Measurements from ENCODE around the gene UBE4A. TPM values are rescaled to one million over a fixed set of nuclear protein-coding genes. Genes with fewer than 3 reads are reported as not detected.

The UBE4A gene
- total and polyA plus RNA-seq, 9 of the 15 experiments (the other 6 are each of a cell fraction or from before 2014, with no cell fraction given), result 13.5 to 45.2 (median 26.8) TPM

DNA sequence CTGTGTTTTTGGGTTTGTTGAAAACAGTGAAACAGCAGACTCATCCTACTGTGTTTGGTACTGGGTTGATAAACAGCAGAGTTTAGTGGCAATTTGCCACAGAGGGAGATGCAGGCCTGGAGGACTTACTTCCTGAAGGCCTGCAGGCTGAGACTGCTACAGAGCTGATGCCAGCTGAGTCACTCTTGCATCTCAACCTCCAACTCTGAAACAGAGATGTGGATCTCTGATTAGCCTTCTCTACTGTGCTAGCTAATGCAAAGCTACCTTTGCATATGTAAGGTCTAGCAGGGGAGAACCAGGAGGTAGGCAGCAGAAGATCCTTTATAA lies 56.3 kb downstream of the UBE4A start (continued):
- TF ChIP-seq ARID2 (IDR thresholded peaks at IDR 0.05) (no peak), HSF4 (CRISPR knock-in tag; IDR thresholded peaks at IDR 0.05; ENCODE audit: borderline replicate concordance) (no peak), KLF10 (CRISPR knock-in tag; IDR thresholded peaks at IDR 0.05) (no peak), KLF6 (CRISPR knock-in tag; IDR thresholded peaks at IDR 0.05; ENCODE audit: borderline replicate concordance) (no peak), XRCC3 (IDR thresholded peaks at IDR 0.05) (no peak), SAFB (IDR thresholded peaks at IDR 0.05; ENCODE audit: borderline replicate concordance, low read depth, low read length) (no peak), ZNF584 (CRISPR knock-in tag; IDR thresholded peaks at IDR 0.05; ENCODE audit: low read depth) (no peak), ERF (CRISPR knock-in tag; IDR thresholded peaks at IDR 0.05) (no peak), HMG20A (CRISPR knock-in tag; conservative IDR thresholded peaks at IDR 0.05) (no peak), THRAP3 (IDR thresholded peaks at IDR 0.05; ENCODE audit: borderline replicate concordance) (no peak), ZNF143 (CRISPR knock-in tag; IDR thresholded peaks at IDR 0.05) (no peak), ZNF354B (CRISPR knock-in tag; IDR thresholded peaks at IDR 0.05) (no peak), STAG1 (CRISPR knock-in tag; IDR thresholded peaks at IDR 0.05; ENCODE audit: borderline replicate concordance) (no peak), SRSF3 (IDR thresholded peaks at IDR 0.05; ENCODE audit: insufficient read depth, low read length) (no peak), C11orf30 (IDR thresholded peaks at IDR 0.05; ENCODE audit: low read depth) (peak; percentile 95), ZNF12 (CRISPR knock-in tag; IDR thresholded peaks at IDR 0.05) (no peak), SMARCA5 (IDR thresholded peaks at IDR 0.05) (no peak), SNRNP70 (optimal IDR thresholded peaks at IDR 0.05; ENCODE audit: low read depth, low read length) (no peak)
- TF ChIP-seq, protein P1, sequence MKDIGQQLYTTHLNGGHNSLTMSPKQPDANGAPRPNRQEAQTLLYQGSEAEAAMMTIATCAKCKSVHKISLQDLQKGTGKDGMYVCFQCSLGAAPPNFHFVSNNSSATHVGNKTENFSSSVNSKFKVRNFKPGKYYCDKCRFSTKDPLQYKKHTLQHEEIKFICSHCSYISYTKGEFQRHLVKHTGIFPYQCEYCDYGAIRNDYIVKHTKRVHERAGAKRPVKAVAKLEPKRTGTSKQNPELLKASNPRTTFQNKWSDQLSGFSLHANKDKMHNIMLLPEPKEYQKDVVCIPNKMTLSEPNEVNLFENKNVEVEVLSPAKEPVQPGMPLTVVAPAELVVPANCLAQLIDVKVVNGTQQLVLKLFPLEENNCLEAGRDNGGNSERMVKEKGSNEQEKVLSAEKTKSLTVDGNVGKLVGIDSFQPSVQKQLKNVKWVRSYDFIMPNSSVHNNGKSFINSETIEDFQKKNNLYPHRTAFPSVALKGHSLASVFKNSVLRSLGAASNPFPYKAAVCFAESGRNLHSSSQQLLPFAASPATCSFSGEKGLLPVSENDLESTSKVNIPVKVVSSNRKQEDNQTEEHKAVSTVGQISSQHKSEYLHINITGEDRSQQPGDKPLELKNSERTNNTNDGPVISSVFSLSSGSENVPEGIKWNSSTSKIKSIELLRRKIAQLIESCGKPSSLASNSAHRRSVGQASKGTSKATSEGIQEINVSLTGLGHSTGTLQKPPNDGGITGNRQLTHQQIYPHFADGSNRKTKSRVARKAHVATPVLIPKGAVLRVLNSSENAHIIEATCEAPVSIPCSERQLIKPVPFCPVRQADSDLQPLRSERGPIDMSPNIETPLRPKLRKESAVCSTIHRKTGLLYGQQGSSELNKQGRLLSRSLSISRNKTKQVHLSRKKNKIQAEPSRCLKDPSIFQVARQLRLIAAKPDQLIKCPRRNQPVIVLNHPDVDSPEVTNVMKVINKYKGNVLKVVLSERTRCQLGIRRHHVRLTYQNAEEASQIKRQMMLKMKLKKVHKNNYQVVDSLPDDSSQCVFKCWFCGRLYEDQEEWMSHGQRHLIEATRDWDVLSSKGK (CRISPR knock-in tag; IDR thresholded peaks at IDR 0.05), result no peak
- TF ChIP-seq, protein P2, sequence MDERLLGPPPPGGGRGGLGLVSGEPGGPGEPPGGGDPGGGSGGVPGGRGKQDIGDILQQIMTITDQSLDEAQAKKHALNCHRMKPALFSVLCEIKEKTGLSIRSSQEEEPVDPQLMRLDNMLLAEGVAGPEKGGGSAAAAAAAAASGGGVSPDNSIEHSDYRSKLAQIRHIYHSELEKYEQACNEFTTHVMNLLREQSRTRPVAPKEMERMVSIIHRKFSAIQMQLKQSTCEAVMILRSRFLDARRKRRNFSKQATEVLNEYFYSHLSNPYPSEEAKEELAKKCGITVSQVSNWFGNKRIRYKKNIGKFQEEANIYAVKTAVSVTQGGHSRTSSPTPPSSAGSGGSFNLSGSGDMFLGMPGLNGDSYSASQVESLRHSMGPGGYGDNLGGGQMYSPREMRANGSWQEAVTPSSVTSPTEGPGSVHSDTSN (CRISPR knock-in tag; IDR thresholded peaks at IDR 0.05; ENCODE audit: low read depth), result no peak
- TF ChIP-seq, protein P2 (tag; conservative IDR thresholded peaks at IDR 0.05; ENCODE audit: low read depth), result 0 out of 2 replicates have a peak, but pooled peaks have one; percentile 17
- TF ChIP-seq, protein P3, sequence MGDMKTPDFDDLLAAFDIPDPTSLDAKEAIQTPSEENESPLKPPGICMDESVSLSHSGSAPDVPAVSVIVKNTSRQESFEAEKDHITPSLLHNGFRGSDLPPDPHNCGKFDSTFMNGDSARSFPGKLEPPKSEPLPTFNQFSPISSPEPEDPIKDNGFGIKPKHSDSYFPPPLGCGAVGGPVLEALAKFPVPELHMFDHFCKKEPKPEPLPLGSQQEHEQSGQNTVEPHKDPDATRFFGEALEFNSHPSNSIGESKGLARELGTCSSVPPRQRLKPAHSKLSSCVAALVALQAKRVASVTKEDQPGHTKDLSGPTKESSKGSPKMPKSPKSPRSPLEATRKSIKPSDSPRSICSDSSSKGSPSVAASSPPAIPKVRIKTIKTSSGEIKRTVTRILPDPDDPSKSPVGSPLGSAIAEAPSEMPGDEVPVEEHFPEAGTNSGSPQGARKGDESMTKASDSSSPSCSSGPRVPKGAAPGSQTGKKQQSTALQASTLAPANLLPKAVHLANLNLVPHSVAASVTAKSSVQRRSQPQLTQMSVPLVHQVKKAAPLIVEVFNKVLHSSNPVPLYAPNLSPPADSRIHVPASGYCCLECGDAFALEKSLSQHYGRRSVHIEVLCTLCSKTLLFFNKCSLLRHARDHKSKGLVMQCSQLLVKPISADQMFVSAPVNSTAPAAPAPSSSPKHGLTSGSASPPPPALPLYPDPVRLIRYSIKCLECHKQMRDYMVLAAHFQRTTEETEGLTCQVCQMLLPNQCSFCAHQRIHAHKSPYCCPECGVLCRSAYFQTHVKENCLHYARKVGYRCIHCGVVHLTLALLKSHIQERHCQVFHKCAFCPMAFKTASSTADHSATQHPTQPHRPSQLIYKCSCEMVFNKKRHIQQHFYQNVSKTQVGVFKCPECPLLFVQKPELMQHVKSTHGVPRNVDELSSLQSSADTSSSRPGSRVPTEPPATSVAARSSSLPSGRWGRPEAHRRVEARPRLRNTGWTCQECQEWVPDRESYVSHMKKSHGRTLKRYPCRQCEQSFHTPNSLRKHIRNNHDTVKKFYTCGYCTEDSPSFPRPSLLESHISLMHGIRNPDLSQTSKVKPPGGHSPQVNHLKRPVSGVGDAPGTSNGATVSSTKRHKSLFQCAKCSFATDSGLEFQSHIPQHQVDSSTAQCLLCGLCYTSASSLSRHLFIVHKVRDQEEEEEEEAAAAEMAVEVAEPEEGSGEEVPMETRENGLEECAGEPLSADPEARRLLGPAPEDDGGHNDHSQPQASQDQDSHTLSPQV (IDR thresholded peaks at IDR 0.05), result peak; percentile 77

Measured in K562 (cell line).